D341Med (cell line): ENCODE data around the gene ANK3.

Experiments used
- DNase-seq: peaks from one replicate; pipeline ENCODE4 v3.0.0; 2012; ENCODE audit warnings: low spot score

ANK3 gene

GRCh38 chr10:60031183-60031582, 358.5 kb downstream of the ANK3 start:
- no peak for DNase-seq

- DNase-seq: no peak
Observed at GRCh38 chr10:60029475-60029874, 360.2 kb downstream of the ANK3 start.

- DNase-seq: no peak
Observed at GRCh38 chr10:60028081-60028480, 361.6 kb downstream of the ANK3 start.

GRCh38 chr10:60025279-60025678, 364.4 kb downstream of the ANK3 start:
- no peak for DNase-seq

- no peak for DNase-seq
Observed at GRCh38 chr10:60024506-60024905, 365.2 kb downstream of the ANK3 start.

GRCh38 chr10:60023155-60023877, 366.4 kb downstream of the ANK3 start:
- DNase-seq: no peak

- no peak for DNase-seq
Observed at GRCh38 chr10:60021361-60021760, 368.3 kb downstream of the ANK3 start.

- DNase-seq: no peak
Observed at GRCh38 chr10:60016794-60017193, 372.9 kb downstream of the ANK3 start.

- DNase-seq: no peak
Observed at GRCh38 chr10:60009710-60010383, 379.8 kb downstream of the ANK3 start.

GRCh38 chr10:60009276-60009675, 380.4 kb downstream of the ANK3 start:
- DNase-seq: no peak

- no peak for DNase-seq
Observed at GRCh38 chr10:60008816-60009215, 380.9 kb downstream of the ANK3 start.

- DNase-seq: no peak
Observed at GRCh38 chr10:60006062-60006461, 383.6 kb downstream of the ANK3 start.

GRCh38 chr10:60003651-60004523, 385.8 kb downstream of the ANK3 start:
- peak; percentile 71 for DNase-seq

- DNase-seq: no peak
Observed at GRCh38 chr10:60000747-60001146, 388.9 kb downstream of the ANK3 start.

GRCh38 chr10:59997827-59998525, 391.7 kb downstream of the ANK3 start:
- no peak for DNase-seq

- no peak for DNase-seq
Observed at GRCh38 chr10:59995862-59996261, 393.8 kb downstream of the ANK3 start.

- DNase-seq: no peak
Observed at GRCh38 chr10:59993931-59994330, 395.7 kb downstream of the ANK3 start.

- no peak for DNase-seq
Observed at GRCh38 chr10:59991661-59992060, 398.0 kb downstream of the ANK3 start.

- no peak for DNase-seq
Observed at GRCh38 chr10:59991117-59991516, 398.6 kb downstream of the ANK3 start.

GRCh38 chr10:59985639-59986038, 404.0 kb downstream of the ANK3 start:
- no peak for DNase-seq

GRCh38 chr10:59984415-59984814, 405.3 kb downstream of the ANK3 start:
- no peak for DNase-seq

GRCh38 chr10:59980356-59980755, 409.3 kb downstream of the ANK3 start:
- no peak for DNase-seq
